ENCODE measurements around the gene KRTAP10-9.
"Not testable (repeated sequence)": the region's sequence is repeated elsewhere in the genome, so short reads cannot be mapped to it uniquely, and the experiment has no call there.

Gene KRTAP10-9

GRCh38 chr21:44596068-44596725 is 30.7 kb upstream of the KRTAP10-9 start:
- DNase-seq, result peak; percentile 53

- no peak for DNase-seq
These were observed 28.8 kb upstream of the KRTAP10-9 start for GRCh38 chr21:44598061-44598460.

- DNase-seq, result no peak
These were observed 27.4 kb upstream of the KRTAP10-9 start for GRCh38 chr21:44599264-44600029.

- DNase-seq, result not testable (repeated sequence)
These were observed 26.5 kb upstream of the KRTAP10-9 start, which contains the start of gene KRTAP10-7 for GRCh38 chr21:44600118-44600978. TSS of gene KRTAP10-7 (plus strand) at chr21:44600597. CDS start at chr21:44600622, 25 bp downstream.

- DNase-seq, result not testable (repeated sequence)
These were observed 25.8 kb upstream of the KRTAP10-9 start for GRCh38 chr21:44601091-44601490.

GRCh38 chr21:44601596-44602462 is 25.1 kb upstream of the KRTAP10-9 start:
- no peak for DNase-seq

GRCh38 chr21:44602463-44602850 is 24.4 kb upstream of the KRTAP10-9 start:
- no peak for DNase-seq

DNA sequence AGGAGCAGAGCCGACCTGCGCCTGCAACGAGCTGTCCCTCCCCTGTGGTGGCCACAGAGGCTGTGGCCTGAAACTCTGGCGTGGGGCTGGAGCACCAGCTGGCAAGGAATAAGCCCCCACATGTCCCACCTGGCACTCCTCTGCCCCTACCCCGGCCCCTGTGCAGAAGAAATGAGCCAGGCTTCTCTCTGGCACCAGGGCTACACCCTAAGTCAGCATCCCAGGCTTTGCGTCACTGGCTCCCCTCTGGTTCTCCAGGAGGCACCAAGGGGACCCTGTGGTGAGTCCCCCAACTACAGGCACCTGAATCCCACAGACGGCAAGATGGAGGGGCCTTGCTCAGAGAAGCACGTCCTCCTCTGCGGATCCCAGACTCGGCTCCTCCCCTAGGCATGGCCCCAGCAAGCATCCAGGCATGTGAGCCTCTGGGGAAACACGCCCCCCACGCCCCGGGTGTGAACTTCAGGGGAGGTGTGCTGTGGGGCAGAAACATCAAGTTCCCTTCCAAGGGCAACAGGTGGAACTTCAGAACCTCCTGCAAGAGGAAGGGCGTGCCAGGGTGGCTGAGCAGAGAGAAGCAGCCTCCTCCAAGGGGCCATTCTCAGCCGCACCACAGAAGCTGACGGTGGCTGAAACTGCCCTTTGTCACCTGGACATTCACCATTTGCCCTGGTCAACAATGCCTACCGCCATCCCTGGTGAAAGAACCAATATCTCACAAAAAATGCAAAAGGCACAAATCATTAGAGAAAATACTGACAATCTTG is 23.6 kb upstream of the KRTAP10-9 start:
- DNase-seq, result no peak

- no peak for DNase-seq
These were observed 23.0 kb upstream of the KRTAP10-9 start for GRCh38 chr21:44603911-44604310.

GRCh38 chr21:44606495-44606894 is 20.4 kb upstream of the KRTAP10-9 start:
- no peak for DNase-seq

GRCh38 chr21:44609193-44609592 is 17.7 kb upstream of the KRTAP10-9 start:
- DNase-seq, result no peak

DNA sequence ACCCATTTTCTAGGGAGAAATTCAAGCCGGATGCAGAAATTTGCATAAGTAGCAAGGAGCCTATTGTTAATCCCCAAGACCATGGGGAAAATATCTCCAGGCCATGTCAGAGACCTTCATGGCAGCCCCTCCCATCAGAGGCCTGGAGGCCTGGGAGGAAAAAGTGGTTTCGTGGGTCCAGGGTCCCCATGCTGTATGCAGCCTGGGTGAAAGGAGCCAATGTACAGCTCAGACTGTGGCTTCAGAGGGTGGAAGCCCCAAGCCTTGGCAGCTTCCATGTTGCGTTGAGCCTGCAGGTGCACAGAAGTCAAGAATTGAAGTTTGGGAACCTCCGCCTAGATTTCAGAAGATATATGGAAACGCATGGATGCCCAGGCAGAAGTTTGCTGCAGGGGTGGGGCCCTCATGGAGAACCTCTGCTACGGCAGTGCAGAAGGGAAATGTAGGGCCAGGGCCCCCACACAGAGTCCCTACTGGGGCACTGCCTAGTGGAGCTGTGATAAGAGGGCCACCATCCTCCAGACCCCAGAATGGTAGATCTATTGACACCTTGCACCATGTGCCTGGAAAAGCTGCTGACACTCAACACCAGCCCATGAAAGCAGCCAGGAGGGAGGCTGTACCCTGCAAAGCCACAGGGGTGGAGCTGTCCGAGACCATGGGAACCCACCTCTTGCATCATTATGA is 16.6 kb upstream of the KRTAP10-9 start:
- not testable (repeated sequence) for DNase-seq

DNA sequence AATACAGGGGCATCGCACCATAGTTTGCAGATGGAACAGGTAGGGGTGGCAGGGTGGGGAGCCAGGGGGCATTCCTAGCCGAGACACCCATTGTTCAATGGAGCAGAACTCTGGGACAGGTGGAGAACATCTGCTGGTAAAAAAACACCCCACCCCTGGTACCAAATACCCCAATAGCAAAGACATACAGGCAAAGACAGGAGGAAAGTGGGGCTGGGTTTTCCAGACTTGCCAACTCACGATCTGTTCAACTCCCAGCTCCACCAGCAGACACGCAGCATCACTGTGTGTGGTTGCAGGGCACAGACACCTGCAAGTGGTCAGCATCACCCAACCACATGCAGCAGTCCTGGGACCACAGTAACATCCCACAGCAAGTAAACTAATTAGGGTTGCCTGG is 15.3 kb upstream of the KRTAP10-9 start:
- no peak for DNase-seq

DNA sequence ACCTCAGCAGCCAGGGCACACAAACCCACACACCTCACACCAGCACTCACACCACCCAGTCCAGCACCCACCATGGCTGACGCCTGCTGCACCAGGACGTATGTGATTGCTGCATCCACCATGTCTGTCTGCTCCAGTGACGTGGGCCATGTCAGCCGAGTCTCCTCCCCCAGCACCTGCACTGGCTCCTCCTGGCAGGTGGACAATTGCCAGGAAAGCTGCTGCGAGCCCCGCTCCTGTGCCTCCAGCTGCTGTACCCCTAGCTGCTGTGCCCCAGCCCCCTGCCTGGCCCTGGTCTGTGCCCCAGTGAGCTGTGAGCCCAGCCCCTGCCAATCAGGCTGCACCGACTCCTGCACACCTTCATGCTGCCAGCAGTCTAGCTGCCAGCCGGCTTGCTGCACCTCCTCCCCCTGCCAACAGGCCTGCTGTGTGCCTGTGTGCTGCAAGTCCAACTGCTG is 14.8 kb upstream of the KRTAP10-9 start, which contains the start of gene KRTAP10-8:
TSS of gene KRTAP10-8 (plus strand) at position 51 of the 458 bp plus-strand sequence. CDS start at position 73, 22 bp downstream.
- no peak for DNase-seq

DNA sequence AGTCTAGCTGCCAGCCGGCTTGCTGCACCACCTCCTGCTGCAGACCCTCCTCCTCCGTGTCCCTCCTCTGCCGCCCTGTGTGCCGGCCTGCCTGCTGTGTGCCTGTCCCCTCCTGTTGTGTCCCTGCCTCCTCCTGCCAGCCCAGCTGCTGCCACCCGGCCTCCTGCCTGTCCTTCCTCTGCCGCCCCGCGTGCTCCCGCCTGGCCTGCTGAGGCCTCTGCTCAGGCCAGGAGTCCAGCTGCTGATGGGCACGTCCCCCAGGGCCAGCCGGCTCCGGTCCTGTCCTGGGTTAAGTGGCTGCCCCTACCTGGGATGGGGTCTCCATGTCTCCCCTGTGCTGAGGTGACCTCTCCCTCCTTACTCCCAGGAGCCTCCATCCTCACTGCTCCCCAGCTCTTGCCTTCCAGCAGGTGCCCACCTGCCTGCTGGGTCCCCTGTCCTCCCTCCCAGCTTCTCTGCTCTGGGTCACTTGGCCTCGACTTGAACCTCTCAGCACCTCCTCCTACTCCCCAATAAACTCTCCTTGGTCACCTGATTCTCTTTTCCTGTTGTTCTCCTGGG is 14.1 kb upstream of the KRTAP10-9 start:
- no peak for DNase-seq

- DNase-seq, result no peak
These were observed 13.3 kb upstream of the KRTAP10-9 start for GRCh38 chr21:44613386-44614155.

DNA sequence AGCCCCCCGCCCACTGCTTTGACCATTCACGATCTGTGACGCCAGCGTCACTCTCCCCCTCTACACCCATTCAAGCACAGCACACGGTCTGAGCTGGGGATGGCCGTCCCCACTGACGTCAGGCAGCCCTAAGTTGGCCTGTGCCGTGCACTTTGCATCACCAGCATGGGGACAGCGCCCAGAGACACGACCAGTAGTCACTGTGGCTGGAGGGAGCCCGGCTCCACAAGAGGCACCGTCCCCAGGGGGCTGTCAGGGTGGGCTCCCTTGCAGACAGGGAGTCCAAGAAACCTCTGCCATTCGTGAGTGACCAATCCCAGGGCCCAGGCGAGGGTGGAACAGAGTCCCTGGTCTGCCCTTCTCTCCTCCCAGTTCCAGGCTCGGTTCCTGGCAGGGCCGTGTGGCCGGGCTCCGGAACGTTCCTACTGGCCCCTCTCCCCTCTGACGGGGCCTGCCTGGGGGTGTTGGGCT is 12.7 kb upstream of the KRTAP10-9 start:
- no peak for DNase-seq

GRCh38 chr21:44614961-44615391 is 11.9 kb upstream of the KRTAP10-9 start:
- no peak for DNase-seq

GRCh38 chr21:44615466-44615865 is 11.4 kb upstream of the KRTAP10-9 start:
- DNase-seq, result no peak
